AG10803 (cell line): ENCODE measurements around the gene ARFIP1.
"Not testable (repeated sequence)": the region's sequence is repeated elsewhere in the genome, so short reads cannot be mapped to it uniquely, and the experiment has no call there.

ENCODE experiments used
- DNase-seq: peaks from one replicate; pipeline ENCODE4 v3.0.0; 2010; ENCODE audit warnings: low read depth
- H3K4me3 ChIP-seq: 2 replicates; pipeline ENCODE4 v1.5.1; 2011; ENCODE audit warnings: mild to moderate bottlenecking, low read length, control low read depth
- TF ChIP-seq, protein P1 (sequence below): conservative IDR thresholded peaks from 2 replicates; pipeline ENCODE4 v1.5.1; 2011; ENCODE audit warnings: mild to moderate bottlenecking, low read length, control low read depth, inconsistent platforms

The ARFIP1 gene

DNA sequence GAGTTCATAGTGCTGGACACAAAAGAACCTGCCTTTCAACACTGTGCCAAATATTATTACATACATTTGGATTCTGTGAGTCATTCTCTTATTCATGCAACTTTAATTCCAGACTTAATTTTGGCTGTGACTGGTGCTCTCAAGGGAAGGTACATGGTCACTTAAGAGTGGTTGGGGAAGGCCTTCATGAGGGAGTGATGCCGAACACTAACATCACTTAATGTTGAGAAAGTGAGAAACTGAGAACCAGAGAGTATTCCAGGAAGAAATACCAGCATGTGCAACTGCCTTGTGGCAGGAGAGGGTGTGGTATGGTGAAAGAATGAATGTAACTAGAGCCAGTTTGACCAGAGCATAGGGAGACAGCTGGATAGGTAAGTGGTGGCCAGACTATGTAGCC is 114.9 kb downstream of the ARFIP1 start:
- no peak overlapping the region for H3K4me3 ChIP-seq
- TF ChIP-seq, protein P1, sequence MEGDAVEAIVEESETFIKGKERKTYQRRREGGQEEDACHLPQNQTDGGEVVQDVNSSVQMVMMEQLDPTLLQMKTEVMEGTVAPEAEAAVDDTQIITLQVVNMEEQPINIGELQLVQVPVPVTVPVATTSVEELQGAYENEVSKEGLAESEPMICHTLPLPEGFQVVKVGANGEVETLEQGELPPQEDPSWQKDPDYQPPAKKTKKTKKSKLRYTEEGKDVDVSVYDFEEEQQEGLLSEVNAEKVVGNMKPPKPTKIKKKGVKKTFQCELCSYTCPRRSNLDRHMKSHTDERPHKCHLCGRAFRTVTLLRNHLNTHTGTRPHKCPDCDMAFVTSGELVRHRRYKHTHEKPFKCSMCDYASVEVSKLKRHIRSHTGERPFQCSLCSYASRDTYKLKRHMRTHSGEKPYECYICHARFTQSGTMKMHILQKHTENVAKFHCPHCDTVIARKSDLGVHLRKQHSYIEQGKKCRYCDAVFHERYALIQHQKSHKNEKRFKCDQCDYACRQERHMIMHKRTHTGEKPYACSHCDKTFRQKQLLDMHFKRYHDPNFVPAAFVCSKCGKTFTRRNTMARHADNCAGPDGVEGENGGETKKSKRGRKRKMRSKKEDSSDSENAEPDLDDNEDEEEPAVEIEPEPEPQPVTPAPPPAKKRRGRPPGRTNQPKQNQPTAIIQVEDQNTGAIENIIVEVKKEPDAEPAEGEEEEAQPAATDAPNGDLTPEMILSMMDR, result no peak
- DNase-seq, result peak; percentile 65

DNA sequence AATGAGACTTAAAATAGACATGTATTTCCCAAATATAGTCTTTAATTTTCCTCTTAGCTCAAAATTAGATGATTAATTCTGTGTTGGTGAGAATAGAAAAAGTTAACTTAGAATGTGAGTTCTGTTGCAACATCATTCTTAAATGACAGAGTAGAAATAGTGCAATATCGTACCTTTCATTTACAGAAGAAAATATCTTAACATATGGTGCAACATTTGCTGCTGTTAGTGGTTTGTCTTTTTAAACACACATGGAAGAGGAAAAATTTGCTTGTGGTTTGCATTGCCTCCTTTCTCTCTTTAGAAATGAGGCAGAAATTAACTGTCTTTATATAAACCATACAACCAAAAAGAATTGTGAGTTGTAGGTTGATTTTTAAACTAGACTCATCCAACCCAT is 117.1 kb downstream of the ARFIP1 start:
- H3K4me3 ChIP-seq, result no peak overlapping the region
- TF ChIP-seq, protein P1, result no peak
- peak; percentile 66 for DNase-seq

DNA sequence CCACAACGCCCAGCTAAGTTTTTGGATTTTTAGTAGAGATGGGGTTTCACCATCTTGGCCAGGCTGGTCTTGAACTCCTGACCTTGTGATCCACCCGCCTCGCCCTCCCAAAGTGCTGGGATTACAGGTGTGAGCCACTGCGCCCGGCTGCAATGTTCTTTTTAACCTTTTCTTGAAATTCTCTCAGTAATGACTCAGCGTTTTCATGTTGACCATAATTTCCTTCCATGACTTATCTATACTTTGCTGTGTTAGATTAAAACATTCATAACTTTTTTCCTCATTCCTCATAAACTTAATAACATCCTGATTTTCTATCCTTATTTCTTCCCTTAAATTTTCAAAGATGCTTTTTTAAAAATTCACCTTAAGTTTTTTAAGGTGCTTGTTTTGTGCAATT is 118.4 kb downstream of the ARFIP1 start:
- not testable (repeated sequence) for DNase-seq, H3K4me3 ChIP-seq

DNA sequence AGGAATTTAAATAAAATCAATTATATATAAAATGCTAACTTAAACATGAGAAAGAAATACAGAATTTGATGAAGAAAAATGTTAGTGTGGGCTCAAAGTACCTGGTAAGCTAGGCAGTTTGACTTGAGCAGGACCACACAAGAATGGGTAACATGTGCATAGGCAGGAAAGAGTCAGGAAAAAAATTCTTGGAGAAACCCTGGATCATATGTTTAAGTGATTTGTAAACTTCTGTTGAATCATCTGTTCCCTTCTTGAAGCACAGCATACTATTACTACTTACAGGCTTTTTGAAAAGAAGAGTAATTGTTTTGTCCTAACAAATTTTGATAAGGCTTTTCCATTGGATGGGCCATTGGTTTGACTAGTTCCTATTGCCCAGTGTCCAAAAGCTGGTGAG is 118.9 kb downstream of the ARFIP1 start:
- TF ChIP-seq, protein P1, result no peak
- DNase-seq, result no peak
- no peak overlapping the region for H3K4me3 ChIP-seq

DNA sequence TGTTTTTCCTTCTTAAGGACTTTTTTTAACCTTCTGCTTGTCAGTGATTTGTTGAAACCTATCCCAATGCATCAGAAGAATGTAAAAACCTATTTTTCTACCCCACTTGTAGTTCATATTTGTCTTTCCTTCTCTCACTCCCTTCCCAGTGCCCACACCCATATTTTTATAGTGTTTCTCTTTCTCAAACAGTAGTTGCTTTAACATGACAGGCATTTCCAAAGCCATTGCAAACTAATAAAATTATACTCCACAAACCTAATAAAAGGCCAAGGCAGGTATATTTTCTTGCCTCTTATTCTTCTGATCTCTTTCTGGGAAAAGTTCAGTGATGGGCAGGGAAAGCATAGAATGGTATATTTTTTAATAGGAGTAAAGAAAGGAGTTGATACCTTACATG is 120.6 kb downstream of the ARFIP1 start:
- no peak for DNase-seq
- TF ChIP-seq, protein P1, result no peak
- no peak overlapping the region for H3K4me3 ChIP-seq

DNA sequence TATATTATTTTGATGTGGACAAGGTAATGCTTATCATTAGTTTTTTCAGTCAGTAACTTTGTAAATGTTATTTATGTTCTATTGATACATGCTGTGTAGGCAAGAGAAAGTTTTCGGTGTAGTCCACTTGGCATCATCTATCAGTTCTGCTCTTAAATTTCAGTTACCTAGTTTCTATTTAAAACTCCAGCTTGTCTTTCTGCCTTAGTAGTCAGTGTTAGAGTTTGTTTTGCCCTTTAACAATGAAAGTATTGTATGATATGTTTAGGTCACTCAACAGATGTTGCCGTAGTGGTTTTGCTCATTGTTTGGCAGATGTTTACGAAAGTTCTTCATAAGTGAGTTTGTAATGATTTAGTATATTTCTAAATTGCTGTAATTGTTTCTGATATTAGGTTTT is 121.5 kb downstream of the ARFIP1 start:
- TF ChIP-seq, protein P1, result no peak
- DNase-seq, result no peak
- H3K4me3 ChIP-seq, result no peak overlapping the region

DNA sequence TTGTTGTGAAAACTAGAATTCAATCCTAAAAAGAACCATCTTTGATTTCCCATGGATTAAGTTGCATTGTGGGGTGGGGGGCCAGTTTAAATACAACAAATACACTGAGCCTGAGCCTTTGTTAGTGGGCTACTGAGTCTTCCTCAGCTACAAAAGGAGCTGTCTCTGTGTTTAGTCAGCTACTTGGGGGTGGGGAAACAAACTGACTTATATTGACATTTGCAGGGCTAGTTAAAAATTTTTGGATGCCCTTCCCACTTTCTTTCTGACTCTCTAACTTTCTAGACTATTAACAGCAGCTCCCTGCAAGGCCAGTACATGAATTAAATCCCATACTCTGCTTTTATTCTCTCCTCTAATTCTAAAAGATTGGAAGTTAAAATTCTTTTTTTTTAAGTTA is 123.9 kb downstream of the ARFIP1 start:
- TF ChIP-seq, protein P1, result no peak
- DNase-seq, result no peak
- H3K4me3 ChIP-seq, result no peak overlapping the region

DNA sequence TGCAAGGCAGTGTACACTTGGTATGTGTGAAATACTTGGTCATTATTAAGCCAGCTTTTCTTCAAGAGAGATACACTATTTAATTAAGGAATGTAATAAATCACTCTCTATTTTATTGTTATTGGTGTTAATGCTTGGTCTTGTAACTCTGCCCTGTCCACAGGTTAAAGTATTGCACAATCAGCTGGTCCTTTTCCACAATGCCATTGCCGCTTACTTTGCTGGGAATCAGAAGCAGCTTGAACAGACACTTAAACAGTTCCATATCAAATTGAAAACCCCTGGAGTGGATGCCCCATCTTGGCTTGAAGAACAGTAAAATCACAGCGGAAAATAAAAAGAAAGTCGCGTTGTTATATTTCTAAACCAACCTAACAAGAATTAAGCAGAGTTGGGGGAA is 130.1 kb downstream of the ARFIP1 start:
- no peak overlapping the region for H3K4me3 ChIP-seq
- DNase-seq, result no peak
- TF ChIP-seq, protein P1, result no peak
